ENCODE results near the gene SMAD7. TPM values are rescaled to one million over a fixed set of nuclear protein-coding genes. Genes with fewer than 3 reads are reported as not detected.
A peak's percentile ranks its signal among the peaks of the same experiment; 100 is the strongest.

SMAD7 gene
- total RNA-seq, 1 donor from 2014 or later = 77.6 TPM

DNA sequence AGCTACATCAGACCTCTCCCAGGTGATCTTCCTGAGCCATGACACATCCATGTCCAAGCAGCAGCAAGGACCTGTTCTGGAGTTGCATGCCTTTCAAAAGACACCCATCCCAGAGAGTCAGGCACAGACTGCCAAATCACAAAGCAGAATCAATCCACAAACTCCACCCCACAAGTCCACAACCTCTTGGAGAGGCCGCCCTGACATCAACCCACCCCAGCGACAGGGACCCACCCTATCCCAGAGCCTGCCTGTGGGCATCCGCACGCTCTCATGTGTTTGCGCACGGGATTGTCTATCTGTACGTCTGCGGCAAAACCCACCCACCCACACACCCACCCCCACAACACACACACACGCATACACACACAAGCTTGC is 11.9 kb downstream of the SMAD7 start:
- no peaks in the 10 kb centered on the region for H3K27me3 Mint-ChIP-seq (ENCODE audit: low read depth)
- H3K9me3 Mint-ChIP-seq = no peaks in the 10 kb centered on the region
- no peak for DNase-seq (ENCODE audit: low spot score in 2 of 2, unreplicated experiment in 2 of 2)
- peaks cover 10% of the 10 kb centered on the region for H3K36me3 Mint-ChIP-seq
- peaks cover 95% of the 10 kb centered on the region for H3K4me1 Mint-ChIP-seq
- H3K4me3 Mint-ChIP-seq = peak overlapping the region; percentile 51
- TF ChIP-seq, protein P1, sequence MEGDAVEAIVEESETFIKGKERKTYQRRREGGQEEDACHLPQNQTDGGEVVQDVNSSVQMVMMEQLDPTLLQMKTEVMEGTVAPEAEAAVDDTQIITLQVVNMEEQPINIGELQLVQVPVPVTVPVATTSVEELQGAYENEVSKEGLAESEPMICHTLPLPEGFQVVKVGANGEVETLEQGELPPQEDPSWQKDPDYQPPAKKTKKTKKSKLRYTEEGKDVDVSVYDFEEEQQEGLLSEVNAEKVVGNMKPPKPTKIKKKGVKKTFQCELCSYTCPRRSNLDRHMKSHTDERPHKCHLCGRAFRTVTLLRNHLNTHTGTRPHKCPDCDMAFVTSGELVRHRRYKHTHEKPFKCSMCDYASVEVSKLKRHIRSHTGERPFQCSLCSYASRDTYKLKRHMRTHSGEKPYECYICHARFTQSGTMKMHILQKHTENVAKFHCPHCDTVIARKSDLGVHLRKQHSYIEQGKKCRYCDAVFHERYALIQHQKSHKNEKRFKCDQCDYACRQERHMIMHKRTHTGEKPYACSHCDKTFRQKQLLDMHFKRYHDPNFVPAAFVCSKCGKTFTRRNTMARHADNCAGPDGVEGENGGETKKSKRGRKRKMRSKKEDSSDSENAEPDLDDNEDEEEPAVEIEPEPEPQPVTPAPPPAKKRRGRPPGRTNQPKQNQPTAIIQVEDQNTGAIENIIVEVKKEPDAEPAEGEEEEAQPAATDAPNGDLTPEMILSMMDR (IDR thresholded peaks at IDR 0.05; ENCODE audit: unreplicated experiment) = no peak
- H3K27ac Mint-ChIP-seq = peak overlapping the region; percentile 94

DNA sequence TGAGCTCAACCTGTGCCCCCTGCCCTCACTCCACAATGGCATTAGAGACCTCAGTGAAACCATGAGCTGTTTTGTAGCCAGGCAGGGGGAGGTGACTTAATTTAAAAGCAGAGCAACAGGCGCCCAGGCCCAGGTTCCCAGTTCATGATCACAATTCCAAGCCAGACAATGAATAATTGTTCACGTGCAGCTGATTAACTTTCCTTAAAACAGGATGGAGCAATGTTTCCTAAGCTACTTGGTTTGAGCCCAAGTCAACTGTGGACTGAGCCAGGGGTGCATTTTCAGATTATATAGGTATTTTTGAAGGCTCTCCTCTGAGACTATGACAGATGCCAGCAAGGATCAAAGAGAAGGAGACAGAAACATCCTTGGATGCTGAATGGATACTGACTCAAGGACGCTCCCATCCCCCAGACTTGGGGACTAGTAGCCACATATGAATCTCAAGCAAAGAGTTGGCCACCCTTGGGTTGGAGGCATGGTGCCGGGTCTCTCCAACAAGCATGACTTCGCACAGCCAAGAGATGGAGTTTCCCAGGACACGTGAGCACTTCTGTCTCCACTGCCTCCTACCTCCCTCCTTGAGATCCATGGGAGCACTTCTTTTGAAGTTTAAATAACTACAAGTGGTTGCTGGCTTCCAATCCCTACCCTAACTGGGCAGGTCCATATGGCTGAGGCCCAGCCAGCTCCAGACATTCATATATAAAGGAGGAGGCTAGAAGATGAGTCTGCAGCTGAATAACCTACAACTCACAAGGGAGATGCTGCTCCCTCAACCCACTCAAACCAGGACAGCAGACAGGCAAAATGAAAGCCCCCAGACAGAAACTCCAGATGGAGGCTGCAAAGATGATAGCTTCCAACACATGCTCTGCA is 12.7 kb downstream of the SMAD7 start:
- Mint-ChIP-seq H3K4me3 (peak overlapping the region; percentile 51), H3K4me1 (peaks cover 95% of the 10 kb centered on the region), H3K9me3 (no peaks in the 10 kb centered on the region), H3K27me3 (ENCODE audit: low read depth) (no peaks in the 10 kb centered on the region), H3K27ac (peak overlapping the region; percentile 94), H3K36me3 (peaks cover 10% of the 10 kb centered on the region)
- TF ChIP-seq, protein P1 (IDR thresholded peaks at IDR 0.05; ENCODE audit: unreplicated experiment) = no peak
- no peak for DNase-seq (ENCODE audit: low spot score in 2 of 2, unreplicated experiment in 2 of 2)

DNA sequence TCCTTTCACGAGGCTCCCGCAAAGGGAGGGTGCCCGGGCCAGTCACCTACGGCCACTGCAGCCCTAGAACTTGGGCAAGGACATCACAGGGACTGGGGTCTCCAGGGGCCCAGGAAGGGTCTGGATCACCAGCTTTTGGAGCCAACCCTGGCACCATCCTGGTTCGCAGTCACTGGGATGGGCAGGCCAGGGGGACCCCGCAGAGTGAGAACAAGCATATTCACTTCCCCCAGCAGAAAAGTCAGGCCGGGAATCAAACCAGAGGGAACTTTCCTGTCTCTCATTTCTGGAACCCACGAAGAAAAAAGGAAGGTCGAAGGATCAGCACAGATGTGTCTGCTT is 15.4 kb downstream of the SMAD7 start:
- peaks cover 95% of the 10 kb centered on the region for H3K4me1 Mint-ChIP-seq
- no peaks in the 10 kb centered on the region for H3K27me3 Mint-ChIP-seq (ENCODE audit: low read depth)
- DNase-seq (ENCODE audit: low spot score in 2 of 2, unreplicated experiment in 2 of 2) = no peak
- no peaks in the 10 kb centered on the region for H3K9me3 Mint-ChIP-seq
- no peak overlapping the region for H3K4me3 Mint-ChIP-seq
- peaks cover 4% of the 10 kb centered on the region for H3K36me3 Mint-ChIP-seq
- TF ChIP-seq, protein P1 (IDR thresholded peaks at IDR 0.05; ENCODE audit: unreplicated experiment) = no peak
- H3K27ac Mint-ChIP-seq = peak overlapping the region; percentile 95

DNA sequence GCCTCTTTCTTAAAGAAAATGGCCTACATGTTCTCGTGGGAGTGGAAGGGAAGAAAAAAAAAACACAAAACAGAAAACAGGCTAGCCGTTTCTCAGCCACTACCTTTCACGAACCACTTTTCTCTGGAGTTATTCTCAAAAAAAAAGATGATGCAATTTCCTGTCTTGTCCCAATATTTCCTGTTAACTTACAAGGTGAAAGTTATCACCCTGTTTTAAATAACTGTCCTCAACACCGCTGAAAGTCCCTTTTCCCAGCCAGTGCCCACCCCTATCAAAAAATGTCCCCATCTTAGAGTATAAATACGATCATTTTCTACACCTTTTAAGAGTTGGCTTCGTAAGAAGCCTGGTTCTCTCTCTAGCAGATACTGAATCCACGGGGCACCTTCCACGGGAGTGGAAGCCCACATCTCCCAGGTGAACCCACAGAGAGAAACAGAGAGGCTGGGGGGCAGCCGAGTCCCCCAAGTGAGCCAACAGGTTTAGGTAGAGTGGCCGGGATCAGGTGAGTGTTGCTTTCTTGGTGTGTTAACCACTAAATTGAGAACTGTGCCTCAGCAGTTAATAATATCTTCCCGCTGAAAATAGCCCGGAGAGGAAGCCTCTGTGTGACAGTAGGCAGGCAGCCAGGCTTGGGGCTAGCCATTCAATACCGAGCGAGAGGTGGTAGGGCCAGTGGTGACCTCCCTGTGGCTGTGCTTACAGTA is 15.9 kb downstream of the SMAD7 start:
- Mint-ChIP-seq H3K36me3 (peaks cover 4% of the 10 kb centered on the region), H3K27me3 (ENCODE audit: low read depth) (no peaks in the 10 kb centered on the region), H3K4me3 (no peak overlapping the region), H3K9me3 (no peaks in the 10 kb centered on the region), H3K27ac (peak overlapping the region; percentile 95), H3K4me1 (peaks cover 95% of the 10 kb centered on the region)
- TF ChIP-seq, protein P1 (IDR thresholded peaks at IDR 0.05; ENCODE audit: unreplicated experiment) = no peak
- DNase-seq (ENCODE audit: low spot score in 2 of 2, unreplicated experiment in 2 of 2) = no peak

DNA sequence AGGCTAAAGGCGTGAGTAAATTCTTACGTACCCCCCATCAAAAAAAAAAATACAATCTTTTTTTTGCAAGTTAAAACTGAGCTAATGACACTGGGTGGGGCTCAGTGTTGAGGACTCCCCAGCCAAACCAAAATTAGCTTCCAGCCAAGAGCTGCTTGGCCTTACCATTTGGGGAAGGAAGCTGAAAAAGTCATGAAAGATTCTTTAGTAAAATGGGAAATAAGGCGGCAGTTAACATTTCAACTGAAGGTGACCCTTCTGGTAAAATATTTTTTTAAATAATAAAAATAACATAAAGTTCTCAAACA is 16.4 kb downstream of the SMAD7 start:
- Mint-ChIP-seq H3K36me3 (peaks cover 4% of the 10 kb centered on the region), H3K9me3 (no peaks in the 10 kb centered on the region), H3K27me3 (ENCODE audit: low read depth) (no peaks in the 10 kb centered on the region), H3K4me3 (no peak overlapping the region), H3K4me1 (peaks cover 95% of the 10 kb centered on the region), H3K27ac (peak overlapping the region; percentile 99)
- no peak for DNase-seq (ENCODE audit: low spot score in 2 of 2, unreplicated experiment in 2 of 2)
- TF ChIP-seq, protein P1 (IDR thresholded peaks at IDR 0.05; ENCODE audit: unreplicated experiment) = no peak

Measured in mesothelial cell of epicardium (in vitro differentiated cells).